Ovary (tissue), 9 donors: ENCODE data around the gene HNRNPAB. TPM values are rescaled to one million over a fixed set of nuclear protein-coding genes. Genes with fewer than 3 reads are reported as not detected.
"Not testable (repeated sequence)": the region's sequence is repeated elsewhere in the genome, so short reads cannot be mapped to it uniquely, and the experiment has no call there.

Source experiments
- DNase-seq, 5 donors: peaks; one replicate each; pipeline ENCODE4 v3.0.0-alpha.2; 2019 to 2020
- H3K27ac ChIP-seq, 2 donors: fragments of 200-600 bp; one replicate each; pipeline versions ENCODE4 v1.5.1 to v1.8.0; 2019 to 2022
- H3K27me3 ChIP-seq: fragments of 200-600 bp; one replicate; pipeline ENCODE4 v1.8.0; 2022
- H3K36me3 ChIP-seq: fragments of 200-600 bp; sonication (generic); one replicate; pipeline ENCODE4 v1.5.1; 2019
- H3K4me1 ChIP-seq: one replicate; pipeline ENCODE4 v1.8.1; 2013; ENCODE audit warnings: mild to moderate bottlenecking, moderate library complexity; ENCODE audit not compliant: insufficient read depth
- H3K4me3 ChIP-seq: fragments of 200-600 bp; sonication (generic); one replicate; pipeline ENCODE4 v1.5.1; 2017
- H3K9me3 ChIP-seq, 2 donors: fragments of 200-600 bp in 1 of 2; sonication (generic) in 1 of 2; one replicate each; pipeline versions ENCODE4 v1.5.1 to v1.8.1; 2013 to 2019; ENCODE audit warnings: mild to moderate bottlenecking in 1 of 2, moderate library complexity in 1 of 2
- CTCF ChIP-seq, 3 donors: fragments of 450-650 bp in 2 of 3; fragments of 200-600 bp in 1 of 3; IDR thresholded peaks; one replicate each; pipeline versions ENCODE4 v1.5.1 to v1.8.0; 2016 to 2022; ENCODE audit warnings: antibody characterized with exemption in 3 of 3, mild to moderate bottlenecking in 1 of 3
- EP300 ChIP-seq: sonication (generic); formaldehyde crosslinking; IDR thresholded peaks from one replicate; pipeline ENCODE4 v1.6.1; 2017; ENCODE audit warnings: antibody characterized with exemption
- POLR2A ChIP-seq: fragments of 450-650 bp; IDR thresholded peaks from one replicate; pipeline ENCODE4 v1.6.1; 2017; ENCODE audit warnings: antibody characterized with exemption, mild to moderate bottlenecking, moderate library complexity
- WGBS, 3 donors: extraction: QIAGEN DNeasy Blood & Tissue Kit in 1 of 3; methylation state at CpG; one replicate each; pipeline versions ENCODE4 v1.1.5 to v1.1.7; 2013 to 2017; 5-methylcytosine and 5-hydroxymethylcytosine counted together
- intact Hi-C, 4 donors: fragments of 100-400 bp; cut with DNase I; formaldehyde crosslinking; loops; one replicate each; pipeline versions ENCODE4 v1.11.0 to v1.15.1; 2022 to 2023
- polyA plus RNA-seq, 2 donors: library from polyadenylated mRNA; stranded (reverse); fragments of 200-250 nt in 1 of 2; fragments of 350-450 nt in 1 of 2; fragmentation: Illumina TruSeq in 1 of 2; extraction: RNeasy Lipid Tissue Mini Kit (QIAGEN cat#74804) in 1 of 2; gene quantifications; one replicate each; pipeline ENCODE4 v1.2.3, GENCODE V29; 2013 to 2014
- total RNA-seq, 7 donors: library from RNA; depleted of rRNA in 2 of 7; stranded (reverse); fragments of >200 nt in 2 of 7; fragmentation: NEBNext Ultra II Directional in 3 of 7; extraction: Animal tissue kit (Norgen Biotek cat#: 25700) in 3 of 7; gene quantifications; one replicate each; pipeline versions ENCODE4 v1.1.0 to v1.2.4, GENCODE V29; 2016 to 2023
- donor health status: DM: no; HTN: no; CAD: no; lungs with moderate emphysema.
- donor health status: DM: no; HTN: no; CAD: no.
- donor health status: Bipolar disorder and iron deficiency.
- donor health status: DM: yes; HTN: yes; CAD: no.
- donor health status: DM: no; HTN: no; CAD: no.
- donor health status: DM: yes; HTN: yes; CAD: no.

Gene HNRNPAB
- total and polyA plus RNA-seq, 9 donors, result 42.0 to 132 (median 102) TPM

- intact Hi-C loops, result no loop called here
- H3K9me3 ChIP-seq, result no peaks in the 10 kb centered on the region
- TF ChIP-seq EP300 (no peak), CTCF (IDR thresholded peaks at IDR 0.05) (no peak), POLR2A (no peak)
- no peaks in the 10 kb centered on the region for H3K36me3 ChIP-seq
- H3K27ac ChIP-seq, result no peak overlapping the region
- H3K4me3 ChIP-seq, result no peak overlapping the region
- 67 to 79% (median 75%) methylated on average over 8 of the region's 8 CpGs for WGBS, 3 donors
- DNase-seq, result no peak
- no peaks in the 10 kb centered on the region for H3K27me3 ChIP-seq
- no peaks in the 10 kb centered on the region for H3K4me1 ChIP-seq
Measured at GRCh38 chr5:178252258-178252657, 47.9 kb downstream of the HNRNPAB start.

GRCh38 chr5:178253632-178254031, 49.3 kb downstream of the HNRNPAB start:
- intact Hi-C loops, H3K9me3 ChIP-seq, H3K4me3 ChIP-seq, H3K27me3 ChIP-seq, H3K36me3 ChIP-seq, H3K4me1 ChIP-seq, DNase-seq, H3K27ac ChIP-seq: not testable (repeated sequence)
- 89 to 92% (median 90%) methylated on average over 18 of the region's 18 CpGs for WGBS, 3 donors

GRCh38 chr5:178256746-178257145, 52.4 kb downstream of the HNRNPAB start:
- no peak for DNase-seq
- no peak overlapping the region for H3K4me3 ChIP-seq
- intact Hi-C loops, result no loop called here
- no peaks in the 10 kb centered on the region for H3K27me3 ChIP-seq
- no peaks in the 10 kb centered on the region for H3K4me1 ChIP-seq
- 69 to 74% (median 71%) methylated on average over 19 of the region's 19 CpGs for WGBS, 3 donors
- H3K27ac ChIP-seq, result no peak overlapping the region
- no peaks in the 10 kb centered on the region for H3K9me3 ChIP-seq
- no peak for TF ChIP-seq CTCF (IDR thresholded peaks at IDR 0.05)
- no peak for TF ChIP-seq POLR2A
- no peak for TF ChIP-seq EP300
- H3K36me3 ChIP-seq, result no peaks in the 10 kb centered on the region

- no peak for DNase-seq
- Histone ChIP-seq H3K36me3 (no peaks in the 10 kb centered on the region), H3K27ac (no peak overlapping the region), H3K27me3 (no peaks in the 10 kb centered on the region), H3K4me3 (no peak overlapping the region), H3K9me3 (no peaks in the 10 kb centered on the region), H3K4me1 (no peaks in the 10 kb centered on the region)
- 73 to 80% (median 77%) methylated on average over 4 of the region's 4 CpGs for WGBS, 3 donors
- TF ChIP-seq POLR2A (no peak), EP300 (no peak), CTCF (IDR thresholded peaks at IDR 0.05) (no peak)
- intact Hi-C loops, result no loop called here
Measured at GRCh38 chr5:178257650-178258049, 53.3 kb downstream of the HNRNPAB start.

- no peak overlapping the region for H3K27ac ChIP-seq
- no peaks in the 10 kb centered on the region for H3K27me3 ChIP-seq
- intact Hi-C loops, result no loop called here
- 69 to 83% (median 77%) methylated on average over 21 of the region's 21 CpGs for WGBS, 3 donors
- no peaks in the 10 kb centered on the region for H3K36me3 ChIP-seq
- TF ChIP-seq EP300 (no peak), CTCF (IDR thresholded peaks at IDR 0.05) (no peak), POLR2A (no peak)
- H3K4me3 ChIP-seq, result no peak overlapping the region
- no peaks in the 10 kb centered on the region for H3K4me1 ChIP-seq
- H3K9me3 ChIP-seq, result no peaks in the 10 kb centered on the region
- no peak for DNase-seq
Measured at GRCh38 chr5:178259623-178260536, 55.5 kb downstream of the HNRNPAB start.
